Mesenchymal stem cell (in vitro differentiated cells and primary cell): Measurements from ENCODE around the gene LYSMD2.

Experiments
- DNase-seq: peaks from one replicate; pipeline ENCODE4 v3.0.0-alpha.2; 2013
- H2AFZ ChIP-seq: one replicate; pipeline ENCODE4 v1.6.1; 2013; ENCODE audit warnings: low read depth, mild to moderate bottlenecking, control low read depth, inconsistent platforms, low read length, moderate library complexity
- H2AK5ac ChIP-seq: 2 replicates; pipeline ENCODE4 v1.6.1; 2013; ENCODE audit warnings: low read length, moderate library complexity, mild to moderate bottlenecking, inconsistent platforms; ENCODE audit not compliant: severe bottlenecking
- H2BK120ac ChIP-seq: one replicate; pipeline ENCODE4 v1.6.1; 2013; ENCODE audit warnings: low read depth, mild to moderate bottlenecking, inconsistent platforms, low read length, moderate library complexity
- H2BK12ac ChIP-seq, 2 experiments: one replicate each; pipeline ENCODE4 v1.6.1; 2013; ENCODE audit warnings: inconsistent platforms in 2 of 2, low read length in 2 of 2, mild to moderate bottlenecking in 2 of 2, moderate library complexity in 2 of 2, control low read depth in 1 of 2
- H2BK15ac ChIP-seq: one replicate; pipeline ENCODE4 v1.6.1; 2013; ENCODE audit warnings: mild to moderate bottlenecking, low read depth, inconsistent platforms; ENCODE audit not compliant: poor library complexity, severe bottlenecking
- H2BK5ac ChIP-seq: 2 replicates; pipeline ENCODE4 v1.6.1; 2013; ENCODE audit warnings: low read depth, mild to moderate bottlenecking, low read length, control low read depth, inconsistent platforms; ENCODE audit not compliant: poor library complexity, severe bottlenecking
- H3K14ac ChIP-seq, 2 experiments: one replicate each; pipeline ENCODE4 v1.6.1; 2013; ENCODE audit warnings: inconsistent platforms in 2 of 2, low read length in 2 of 2, control low read depth in 1 of 2, mild to moderate bottlenecking in 1 of 2, moderate library complexity in 1 of 2
- H3K18ac ChIP-seq, 2 experiments: one replicate each; pipeline ENCODE4 v1.6.1; 2013; ENCODE audit warnings: inconsistent platforms in 2 of 2, low read length in 2 of 2, control low read depth in 1 of 2, low read depth in 1 of 2, mild to moderate bottlenecking in 1 of 2
- H3K23ac ChIP-seq, 2 experiments: one replicate each; pipeline ENCODE4 v1.6.1; 2013; ENCODE audit warnings: inconsistent platforms in 2 of 2, low read length in 2 of 2, mild to moderate bottlenecking in 2 of 2, moderate library complexity in 2 of 2, control low read depth in 1 of 2
- H3K27ac ChIP-seq: 2 replicates; pipeline ENCODE4 v1.5.1; 2013; ENCODE audit warnings: mild to moderate bottlenecking, moderate library complexity, low read length, control low read depth, inconsistent platforms; ENCODE audit not compliant: poor library complexity, severe bottlenecking
- H3K27me3 ChIP-seq, 2 experiments: 2 replicates each; pipeline versions ENCODE4 v1.6.1 to v1.7.0; 2013; ENCODE audit warnings: low read length in 2 of 2, mild to moderate bottlenecking in 2 of 2, moderate library complexity in 2 of 2, control low read depth in 1 of 2, inconsistent platforms in 1 of 2; ENCODE audit not compliant: control insufficient read depth in 1 of 2, insufficient read depth in 1 of 2
- H3K36me3 ChIP-seq, 2 experiments: 2 replicates each; pipeline versions ENCODE4 v1.6.1 to v1.7.0; 2013; ENCODE audit warnings: low read length in 2 of 2, control low read depth in 1 of 2, inconsistent platforms in 1 of 2, low read depth in 1 of 2, mild to moderate bottlenecking in 1 of 2; ENCODE audit not compliant: insufficient read depth in 2 of 2, control insufficient read depth in 1 of 2
- H3K4ac ChIP-seq, 2 experiments: one replicate each; pipeline ENCODE4 v1.6.1; 2013; ENCODE audit warnings: inconsistent platforms in 2 of 2, low read length in 2 of 2, mild to moderate bottlenecking in 2 of 2, moderate library complexity in 2 of 2, control low read depth in 1 of 2, low read depth in 1 of 2
- H3K4me1 ChIP-seq: 2 replicates; pipeline ENCODE4 v1.6.1; 2013; ENCODE audit warnings: low read depth, low read length, control low read depth; ENCODE audit not compliant: control insufficient read depth, insufficient read depth
- H3K4me2 ChIP-seq: 2 replicates; pipeline ENCODE4 v1.6.1; 2013; ENCODE audit warnings: low read length, mild to moderate bottlenecking, inconsistent platforms; ENCODE audit not compliant: poor library complexity, severe bottlenecking
- H3K4me3 ChIP-seq, 2 experiments: 2 replicates each; pipeline versions ENCODE4 v1.5.1 to v1.7.0; 2013; ENCODE audit warnings: low read length in 2 of 2, mild to moderate bottlenecking in 2 of 2, control low read depth in 1 of 2, low read depth in 1 of 2; ENCODE audit not compliant: insufficient read depth in 1 of 2
- H3K79me1 ChIP-seq: replicated peaks from 2 replicates; pipeline ENCODE4 v1.6.1; 2013; ENCODE audit warnings: mild to moderate bottlenecking, control low read depth, low read length, inconsistent platforms; ENCODE audit not compliant: poor library complexity, severe bottlenecking
- H3K9ac ChIP-seq: 2 replicates; pipeline ENCODE4 v1.7.0; 2013; ENCODE audit warnings: mild to moderate bottlenecking, low read length, moderate library complexity
- H3K9me3 ChIP-seq: 2 replicates; pipeline ENCODE4 v1.7.0; 2013; ENCODE audit warnings: mild to moderate bottlenecking, low read length; ENCODE audit not compliant: control insufficient read depth
- H4K8ac ChIP-seq: one replicate; pipeline ENCODE4 v1.6.1; 2013; ENCODE audit warnings: inconsistent platforms, mild to moderate bottlenecking, low read length, moderate library complexity
- H4K91ac ChIP-seq: one replicate; pipeline ENCODE4 v1.6.1; 2013; ENCODE audit warnings: mild to moderate bottlenecking, low read length, inconsistent platforms
- WGBS: methylation state at CpG from one replicate; pipeline ENCODE4 v1.1.7; 2013; ENCODE audit warnings: mixed read lengths; 5-methylcytosine and 5-hydroxymethylcytosine counted together

Gene LYSMD2

GRCh38 chr15:51726302-51727073, 11.0 kb downstream of the LYSMD2 start:
- Histone ChIP-seq H3K27ac (peak overlapping the region; percentile 17), H3K27me3 (no peaks in the 10 kb centered on the region), H2BK15ac (no peak overlapping the region), H3K36me3 (no peaks in the 10 kb centered on the region), H3K4ac (peak overlapping the region in 1 of 2 experiments; percentile 57), H2BK120ac (peak overlapping the region; percentile 45), H3K4me1 (peaks cover 5% of the 10 kb centered on the region), H3K9ac (no peak overlapping the region), H3K23ac (no peak overlapping the region), H2AK5ac (no peak overlapping the region), H4K8ac (no peak overlapping the region), H3K14ac (peak overlapping the region in 1 of 2 experiments; percentile 58), H3K79me1 (no peaks in the 10 kb centered on the region), H2AFZ (no peak overlapping the region), H3K4me3 (no peak overlapping the region), H3K9me3 (no peaks in the 10 kb centered on the region), H2BK5ac (no peak overlapping the region), H4K91ac (no peak overlapping the region), H2BK12ac (peak overlapping the region; percentile 47 to 55), H3K18ac (peak overlapping the region; percentile 58 to 64), H3K4me2 (no peak overlapping the region)
- 2% methylated on average over 5 of the region's 5 CpGs for WGBS
- peak; percentile 97 for DNase-seq

- H4K91ac ChIP-seq, result no peak overlapping the region
- no peak overlapping the region for H3K14ac ChIP-seq
- peak; percentile 39 for DNase-seq
- no peak overlapping the region for H4K8ac ChIP-seq
- H3K36me3 ChIP-seq, result peaks cover 0 to 4% of the 10 kb centered on the region in 2 experiments
- no peak overlapping the region for H3K9ac ChIP-seq
- H3K4me1 ChIP-seq, result peaks cover 5% of the 10 kb centered on the region
- H3K27ac ChIP-seq, result no peak overlapping the region
- no peak overlapping the region for H2BK5ac ChIP-seq
- no peak overlapping the region for H2AK5ac ChIP-seq
- no peak overlapping the region for H3K18ac ChIP-seq
- H3K27me3 ChIP-seq, result no peaks in the 10 kb centered on the region
- H3K9me3 ChIP-seq, result no peaks in the 10 kb centered on the region
- no peak overlapping the region for H3K4ac ChIP-seq
- H2BK120ac ChIP-seq, result no peak overlapping the region
- H3K4me2 ChIP-seq, result no peak overlapping the region
- H2BK12ac ChIP-seq, result no peak overlapping the region
- WGBS, result no CpG with 5 or more reads among the region's 1 CpG
- H2AFZ ChIP-seq, result no peak overlapping the region
- no peaks in the 10 kb centered on the region for H3K79me1 ChIP-seq
- no peak overlapping the region for H3K4me3 ChIP-seq
- H2BK15ac ChIP-seq, result no peak overlapping the region
- H3K23ac ChIP-seq, result no peak overlapping the region
Observed at GRCh38 chr15:51724673-51725072, 12.8 kb downstream of the LYSMD2 start.

- no peak overlapping the region for H2BK12ac ChIP-seq
- no peak overlapping the region for H3K4me3 ChIP-seq
- H4K8ac ChIP-seq, result no peak overlapping the region
- H3K23ac ChIP-seq, result no peak overlapping the region
- H2BK15ac ChIP-seq, result no peak overlapping the region
- no peak overlapping the region for H2BK5ac ChIP-seq
- H2AK5ac ChIP-seq, result no peak overlapping the region
- no peak overlapping the region for H2BK120ac ChIP-seq
- H3K9me3 ChIP-seq, result no peaks in the 10 kb centered on the region
- no peak overlapping the region for H2AFZ ChIP-seq
- H3K4ac ChIP-seq, result no peak overlapping the region
- H3K79me1 ChIP-seq, result no peaks in the 10 kb centered on the region
- WGBS, result 40% methylated on average over 1 of the region's 2 CpGs
- H3K9ac ChIP-seq, result no peak overlapping the region
- no peak overlapping the region for H3K14ac ChIP-seq
- peaks cover 0 to 4% of the 10 kb centered on the region in 2 experiments for H3K36me3 ChIP-seq
- no peaks in the 10 kb centered on the region for H3K27me3 ChIP-seq
- H4K91ac ChIP-seq, result no peak overlapping the region
- no peak overlapping the region for H3K18ac ChIP-seq
- H3K4me1 ChIP-seq, result peaks cover 5% of the 10 kb centered on the region
- peak; percentile 5 for DNase-seq
- H3K27ac ChIP-seq, result no peak overlapping the region
- H3K4me2 ChIP-seq, result no peak overlapping the region
Observed at GRCh38 chr15:51724199-51724598, 13.3 kb downstream of the LYSMD2 start.

GRCh38 chr15:51721199-51721960, 16.1 kb downstream of the LYSMD2 start:
- Histone ChIP-seq H4K91ac (no peak overlapping the region), H2AFZ (no peak overlapping the region), H3K4me2 (no peak overlapping the region), H2BK5ac (no peak overlapping the region), H2AK5ac (no peak overlapping the region), H3K23ac (no peak overlapping the region), H3K9me3 (no peaks in the 10 kb centered on the region), H2BK15ac (no peak overlapping the region), H3K27me3 (peaks cover 0 to 3% of the 10 kb centered on the region in 2 experiments), H4K8ac (no peak overlapping the region), H3K4ac (no peak overlapping the region), H2BK120ac (no peak overlapping the region), H3K9ac (no peak overlapping the region), H3K14ac (no peak overlapping the region), H3K18ac (no peak overlapping the region), H3K4me1 (peaks cover 2% of the 10 kb centered on the region), H3K27ac (no peak overlapping the region), H3K4me3 (no peak overlapping the region), H2BK12ac (no peak overlapping the region), H3K36me3 (peaks cover 0 to 4% of the 10 kb centered on the region in 2 experiments), H3K79me1 (no peaks in the 10 kb centered on the region)
- 91% methylated on average over 4 of the region's 5 CpGs for WGBS
- DNase-seq, result no peak
